Coronary artery (tissue), 2 donors: ENCODE measurements around the gene CDC37L1.
A peak's percentile ranks its signal among the peaks of the same experiment; 100 is the strongest.

Experiments used
- DNase-seq: peaks from one replicate; pipeline ENCODE4 v3.0.0-alpha.2; 2017; ENCODE audit warnings: low spot score
- H3K27ac ChIP-seq, 2 donors: fragments of 200-600 bp; sonication (generic); one replicate each; pipeline ENCODE4 v1.5.1; 2016 to 2019
- H3K4me3 ChIP-seq: fragments of 200-600 bp; sonication (generic); 2 replicates; pipeline ENCODE4 v1.5.1; 2016; ENCODE audit warnings: mild to moderate bottlenecking, moderate library complexity
- CTCF ChIP-seq: fragments of 200-600 bp; sonication (generic); IDR thresholded peaks from one replicate; pipeline ENCODE4 v1.5.1; 2019; ENCODE audit warnings: antibody characterized with exemption

Gene CDC37L1

GRCh38 chr9:4725706-4726442 lies 46.5 kb downstream of the CDC37L1 start:
- TF ChIP-seq CTCF, result no peak
- DNase-seq, result no peak
- no peak overlapping the region for H3K27ac ChIP-seq
- no peak overlapping the region for H3K4me3 ChIP-seq

GRCh38 chr9:4727593-4727992 lies 48.2 kb downstream of the CDC37L1 start:
- DNase-seq, result no peak
- TF ChIP-seq CTCF, result no peak
- H3K27ac ChIP-seq, result no peak overlapping the region
- H3K4me3 ChIP-seq, result no peak overlapping the region

- no peak for DNase-seq
- no peak for TF ChIP-seq CTCF
- H3K4me3 ChIP-seq, result no peak overlapping the region
Observed at GRCh38 chr9:4732890-4733289, 53.5 kb downstream of the CDC37L1 start.

GRCh38 chr9:4734150-4734549 lies 54.8 kb downstream of the CDC37L1 start:
- TF ChIP-seq CTCF, result no peak
- no peak for DNase-seq
- Histone ChIP-seq H3K4me3 (no peak overlapping the region), H3K27ac (no peak overlapping the region)

More at GRCh38 chr9:4732890-4733289, 53.5 kb downstream of the CDC37L1 start:
- no peak overlapping the region for H3K27ac ChIP-seq

GRCh38 chr9:4738866-4739586 lies 59.7 kb downstream of the CDC37L1 start:
- no peak for DNase-seq
- peak overlapping the region; percentile 88 for H3K4me3 ChIP-seq
- H3K27ac ChIP-seq, result no peak overlapping the region
- TF ChIP-seq CTCF, result no peak

- peak overlapping the region; percentile 88 for H3K4me3 ChIP-seq
- peak overlapping the region in 1 of 2 donors; percentile 97 for H3K27ac ChIP-seq
- no peak for TF ChIP-seq CTCF
- DNase-seq, result no peak
Observed at GRCh38 chr9:4739587-4740387, 60.4 kb downstream of the CDC37L1 start.
